ENCODE measurements around the gene SBF2. TPM values are rescaled to one million over a fixed set of nuclear protein-coding genes. Genes with fewer than 3 reads are reported as not detected.

SBF2 gene
- total RNA-seq, 3 donors from 2014 or later = 74.8 to 91.9 (median 88.2) TPM

DNA sequence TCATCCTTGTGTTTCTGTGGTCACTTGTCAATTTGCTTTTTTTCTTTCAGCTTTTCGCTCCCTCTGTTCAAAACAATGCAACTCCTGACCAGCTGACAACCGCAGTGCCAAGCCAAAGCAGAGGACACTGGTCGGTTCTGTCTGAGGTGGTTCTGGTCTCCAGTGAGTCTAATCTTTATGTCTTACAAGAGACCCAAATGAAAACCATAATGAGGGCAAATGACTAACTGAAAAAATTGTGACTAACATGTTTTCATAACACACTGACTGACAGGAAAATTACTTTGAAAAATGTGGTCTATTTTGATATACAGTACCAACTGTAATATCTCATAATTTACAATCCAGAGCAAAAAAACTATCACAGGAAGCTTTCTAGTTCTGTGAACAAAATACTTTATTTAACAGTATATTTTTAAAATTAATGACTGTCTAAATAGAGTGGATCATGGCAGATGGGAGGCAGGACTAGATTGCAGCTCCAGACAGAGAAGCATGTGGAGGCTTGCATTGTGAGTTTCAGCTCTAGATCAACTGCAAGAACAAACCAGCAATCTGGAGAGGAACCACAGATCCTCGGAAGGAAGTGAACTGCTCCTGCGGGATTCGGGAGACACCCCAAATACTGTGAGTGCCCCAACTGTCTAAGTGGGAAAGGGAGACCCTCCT, 311.8 kb downstream of the SBF2 start:
- no peak overlapping the region for H3K27ac ChIP-seq
- no peak overlapping the region for H3K4me3 ChIP-seq
- no peaks in the 10 kb centered on the region for H3K36me3 ChIP-seq
- no peak for DNase-seq (ENCODE audit: low spot score in 2 of 2)
- intact Hi-C loops (cut with DNase I; ENCODE audit: low total_unique reads) = no loop called here
- no peak for TF ChIP-seq POLR2A (IDR thresholded peaks at IDR 0.05)
- TF ChIP-seq POLR2AphosphoS5 (IDR thresholded peaks at IDR 0.05) = no peak
- TF ChIP-seq, protein P1, sequence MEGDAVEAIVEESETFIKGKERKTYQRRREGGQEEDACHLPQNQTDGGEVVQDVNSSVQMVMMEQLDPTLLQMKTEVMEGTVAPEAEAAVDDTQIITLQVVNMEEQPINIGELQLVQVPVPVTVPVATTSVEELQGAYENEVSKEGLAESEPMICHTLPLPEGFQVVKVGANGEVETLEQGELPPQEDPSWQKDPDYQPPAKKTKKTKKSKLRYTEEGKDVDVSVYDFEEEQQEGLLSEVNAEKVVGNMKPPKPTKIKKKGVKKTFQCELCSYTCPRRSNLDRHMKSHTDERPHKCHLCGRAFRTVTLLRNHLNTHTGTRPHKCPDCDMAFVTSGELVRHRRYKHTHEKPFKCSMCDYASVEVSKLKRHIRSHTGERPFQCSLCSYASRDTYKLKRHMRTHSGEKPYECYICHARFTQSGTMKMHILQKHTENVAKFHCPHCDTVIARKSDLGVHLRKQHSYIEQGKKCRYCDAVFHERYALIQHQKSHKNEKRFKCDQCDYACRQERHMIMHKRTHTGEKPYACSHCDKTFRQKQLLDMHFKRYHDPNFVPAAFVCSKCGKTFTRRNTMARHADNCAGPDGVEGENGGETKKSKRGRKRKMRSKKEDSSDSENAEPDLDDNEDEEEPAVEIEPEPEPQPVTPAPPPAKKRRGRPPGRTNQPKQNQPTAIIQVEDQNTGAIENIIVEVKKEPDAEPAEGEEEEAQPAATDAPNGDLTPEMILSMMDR (IDR thresholded peaks at IDR 0.05) = no peak
- no peaks in the 10 kb centered on the region for H3K9me3 ChIP-seq
- no peaks in the 10 kb centered on the region for H3K27me3 ChIP-seq
- no peaks in the 10 kb centered on the region for H3K4me1 ChIP-seq

DNA sequence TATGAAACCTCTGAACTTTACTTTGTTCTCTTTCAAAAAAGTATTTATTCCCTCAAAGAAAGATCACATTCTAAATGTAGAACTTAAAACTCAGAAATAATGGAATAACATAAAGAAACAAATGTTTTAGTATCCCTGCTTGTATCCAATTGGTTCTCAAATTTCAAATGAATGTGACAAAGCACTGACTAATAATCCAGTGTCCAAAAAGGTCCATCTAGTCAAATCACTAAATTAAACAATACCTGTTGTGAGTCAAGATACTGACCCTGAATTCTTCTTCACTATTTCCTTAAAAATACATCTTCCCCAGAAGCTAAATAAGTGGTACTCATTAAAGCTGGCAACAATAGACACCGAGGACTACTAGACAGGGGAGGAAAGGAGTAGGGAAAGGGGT, 313.1 kb downstream of the SBF2 start:
- H3K36me3 ChIP-seq = no peaks in the 10 kb centered on the region
- no peaks in the 10 kb centered on the region for H3K9me3 ChIP-seq
- no peak for TF ChIP-seq POLR2AphosphoS5 (IDR thresholded peaks at IDR 0.05)
- TF ChIP-seq, protein P1 (IDR thresholded peaks at IDR 0.05) = no peak
- TF ChIP-seq POLR2A (IDR thresholded peaks at IDR 0.05) = no peak
- H3K27me3 ChIP-seq = no peaks in the 10 kb centered on the region
- no peaks in the 10 kb centered on the region for H3K4me1 ChIP-seq
- no peak for DNase-seq (ENCODE audit: low spot score in 2 of 2)
- intact Hi-C loops (cut with DNase I; ENCODE audit: low total_unique reads) = no loop called here
- no peak overlapping the region for H3K27ac ChIP-seq
- H3K4me3 ChIP-seq = no peak overlapping the region

DNA sequence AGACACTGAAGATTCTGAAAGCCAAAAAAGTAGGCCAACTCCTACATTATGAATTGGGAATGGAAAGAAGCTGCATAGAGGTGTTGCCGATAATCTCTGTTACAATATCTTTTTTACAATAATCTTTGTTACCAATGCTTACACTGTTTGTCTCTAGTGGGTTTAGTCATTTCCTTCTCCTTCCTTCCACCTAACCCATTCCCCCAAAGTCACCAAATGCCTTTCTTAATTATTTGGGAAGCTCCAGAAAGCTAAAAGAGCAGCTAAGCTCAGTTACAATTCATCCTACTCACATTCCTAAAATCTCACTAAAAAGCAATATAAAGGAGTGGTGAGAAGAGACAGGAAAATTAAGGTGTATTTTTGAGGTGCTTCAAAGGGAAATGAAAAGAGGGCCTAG, 316.5 kb downstream of the SBF2 start:
- H3K4me1 ChIP-seq = no peaks in the 10 kb centered on the region
- no peak overlapping the region for H3K4me3 ChIP-seq
- TF ChIP-seq, protein P1 (IDR thresholded peaks at IDR 0.05) = no peak
- TF ChIP-seq POLR2A (IDR thresholded peaks at IDR 0.05) (no peak), POLR2AphosphoS5 (IDR thresholded peaks at IDR 0.05) (no peak)
- DNase-seq (ENCODE audit: low spot score in 2 of 2) = no peak
- H3K27ac ChIP-seq = no peak overlapping the region
- H3K9me3 ChIP-seq = no peaks in the 10 kb centered on the region
- H3K27me3 ChIP-seq = no peaks in the 10 kb centered on the region
- intact Hi-C loops (cut with DNase I; ENCODE audit: low total_unique reads) = no loop called here
- H3K36me3 ChIP-seq = no peaks in the 10 kb centered on the region

DNA sequence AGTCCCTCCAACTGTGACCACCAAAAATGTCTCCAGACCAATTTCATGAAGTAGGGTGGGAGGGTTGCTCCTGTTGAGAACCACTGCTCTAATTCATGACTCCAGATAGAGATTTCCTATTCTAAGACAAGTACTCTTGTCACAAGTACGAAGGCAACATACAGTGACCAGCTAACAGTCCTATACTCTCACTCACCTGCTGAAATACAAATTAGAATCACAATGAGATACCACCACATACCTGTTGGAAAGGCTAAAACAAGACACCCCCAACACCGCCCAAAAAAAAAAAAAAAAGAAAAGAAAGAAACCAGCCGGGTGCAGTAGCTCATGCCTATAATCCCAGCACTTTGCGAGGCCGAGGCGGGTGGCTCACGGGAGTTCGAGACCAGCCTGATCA, 319.6 kb downstream of the SBF2 start:
- intact Hi-C loops (cut with DNase I; ENCODE audit: low total_unique reads) = no loop called here
- H3K36me3 ChIP-seq = no peaks in the 10 kb centered on the region
- H3K9me3 ChIP-seq = no peaks in the 10 kb centered on the region
- no peak overlapping the region for H3K27ac ChIP-seq
- H3K27me3 ChIP-seq = no peaks in the 10 kb centered on the region
- TF ChIP-seq POLR2AphosphoS5 (IDR thresholded peaks at IDR 0.05) (no peak), POLR2A (IDR thresholded peaks at IDR 0.05) (no peak)
- TF ChIP-seq, protein P1 (IDR thresholded peaks at IDR 0.05) = no peak
- no peak for DNase-seq (ENCODE audit: low spot score in 2 of 2)
- no peaks in the 10 kb centered on the region for H3K4me1 ChIP-seq
- no peak overlapping the region for H3K4me3 ChIP-seq

- intact Hi-C loops (cut with DNase I; ENCODE audit: low total_unique reads) = no loop called here
- Histone ChIP-seq H3K27me3 (no peaks in the 10 kb centered on the region), H3K27ac (no peak overlapping the region), H3K4me1 (no peaks in the 10 kb centered on the region), H3K9me3 (no peaks in the 10 kb centered on the region), H3K4me3 (no peak overlapping the region), H3K36me3 (no peaks in the 10 kb centered on the region)
- DNase-seq (ENCODE audit: low spot score in 2 of 2) = no peak
- TF ChIP-seq POLR2AphosphoS5 (IDR thresholded peaks at IDR 0.05) = no peak
Measured at GRCh38 chr11:9973921-9974320, 320.1 kb downstream of the SBF2 start.
